ENCODE results near the gene HIPK4.
"Not testable (repeated sequence)": the region's sequence is repeated elsewhere in the genome, so short reads cannot be mapped to it uniquely, and the experiment has no call there.

The HIPK4 gene

DNA sequence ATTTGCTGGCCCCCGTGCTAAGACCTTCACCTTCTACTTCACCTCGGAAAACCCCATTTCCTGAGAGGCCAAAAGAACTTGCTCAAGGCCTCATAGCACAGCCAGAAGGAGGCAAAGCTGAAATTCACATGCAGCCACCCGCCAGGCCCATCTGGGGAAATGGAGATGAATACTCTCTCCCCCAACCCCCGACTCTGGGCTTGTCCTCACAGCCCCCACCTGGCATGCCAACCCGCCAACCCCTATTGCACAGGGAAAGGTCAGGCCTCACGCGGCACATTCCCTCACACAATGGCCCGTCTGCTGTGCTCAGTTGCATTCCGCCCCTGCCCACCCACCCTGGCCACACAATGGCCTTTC is 20.0 kb upstream of the HIPK4 start:
- peaks cover 1% of the 10 kb centered on the region for H3K4me1 Mint-ChIP-seq (ENCODE audit: low read depth)
- no peak overlapping the region for H3K4me3 Mint-ChIP-seq
- H3K27me3 Mint-ChIP-seq = no peaks in the 10 kb centered on the region
- H3K9me3 Mint-ChIP-seq (ENCODE audit: low read depth) = no peaks in the 10 kb centered on the region
- H3K36me3 Mint-ChIP-seq = no peaks in the 10 kb centered on the region
- no peak overlapping the region for H3K27ac Mint-ChIP-seq

DNA sequence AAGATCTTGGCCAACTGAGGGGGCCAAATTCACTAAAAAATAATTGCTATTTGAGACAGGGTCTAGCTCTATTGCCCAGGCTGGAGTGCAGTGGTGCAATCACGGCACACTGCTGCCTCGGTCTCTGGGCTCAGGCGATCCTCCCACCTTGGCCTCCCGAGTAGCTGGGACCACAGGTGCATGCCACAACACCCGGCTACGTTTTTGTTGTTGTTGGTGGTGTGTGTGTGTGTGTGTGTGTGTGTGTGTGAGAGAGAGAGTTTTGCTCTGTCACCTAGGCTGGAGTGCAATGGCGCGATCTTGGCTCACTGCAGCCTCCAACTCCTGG is 18.6 kb upstream of the HIPK4 start:
- H3K4me1 Mint-ChIP-seq (ENCODE audit: low read depth); H3K36me3 Mint-ChIP-seq; H3K27ac Mint-ChIP-seq; H3K4me3 Mint-ChIP-seq; H3K27me3 Mint-ChIP-seq; H3K9me3 Mint-ChIP-seq (ENCODE audit: low read depth): not testable (repeated sequence)

DNA sequence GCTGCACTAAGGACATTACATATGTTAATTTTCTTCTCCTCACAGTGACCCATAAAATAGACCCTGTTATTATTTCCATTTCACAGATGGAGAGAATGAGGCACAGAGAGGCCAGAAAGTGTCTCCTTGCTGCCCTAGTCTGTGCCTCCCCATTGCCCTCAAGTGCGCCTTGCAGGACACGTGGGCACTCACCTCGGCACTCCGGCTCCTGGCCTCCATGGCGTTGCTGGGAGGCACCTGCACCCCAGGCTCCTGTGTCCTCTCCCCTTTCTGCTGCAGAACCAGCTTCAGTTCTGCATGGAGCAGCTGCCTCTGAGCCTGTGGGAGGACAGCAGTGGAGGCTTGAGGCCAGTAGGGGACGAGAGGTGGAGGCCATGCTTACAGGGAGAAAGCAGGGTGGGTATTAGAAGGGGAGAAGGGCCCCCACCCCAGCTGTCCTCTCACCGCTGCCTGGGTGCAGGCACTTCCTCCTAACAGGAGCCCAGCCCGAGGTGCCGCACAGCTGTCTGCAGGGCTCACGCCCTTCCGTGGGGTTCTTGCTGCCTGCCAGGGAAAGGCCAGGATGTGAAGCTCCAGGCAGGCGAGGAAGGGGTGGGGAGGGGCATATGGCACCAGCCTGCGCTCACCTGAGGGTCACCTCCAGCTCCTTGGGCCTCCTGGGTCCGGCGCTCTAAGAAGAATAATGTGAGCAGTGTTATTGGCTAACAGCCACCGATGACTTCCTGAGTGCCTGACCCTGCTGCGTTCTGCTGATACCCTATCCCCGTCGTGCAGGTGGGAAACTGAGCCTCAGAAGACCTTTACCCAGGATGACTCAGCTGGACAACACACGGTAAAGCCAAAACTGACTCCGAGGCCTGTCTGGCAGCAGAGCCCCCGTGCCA is 18.0 kb upstream of the HIPK4 start:
- H3K27me3 Mint-ChIP-seq = no peaks in the 10 kb centered on the region
- H3K4me1 Mint-ChIP-seq (ENCODE audit: low read depth) = peaks cover 8% of the 10 kb centered on the region
- H3K4me3 Mint-ChIP-seq = no peak overlapping the region
- no peaks in the 10 kb centered on the region for H3K36me3 Mint-ChIP-seq
- H3K27ac Mint-ChIP-seq = no peak overlapping the region
- H3K9me3 Mint-ChIP-seq (ENCODE audit: low read depth) = no peaks in the 10 kb centered on the region

DNA sequence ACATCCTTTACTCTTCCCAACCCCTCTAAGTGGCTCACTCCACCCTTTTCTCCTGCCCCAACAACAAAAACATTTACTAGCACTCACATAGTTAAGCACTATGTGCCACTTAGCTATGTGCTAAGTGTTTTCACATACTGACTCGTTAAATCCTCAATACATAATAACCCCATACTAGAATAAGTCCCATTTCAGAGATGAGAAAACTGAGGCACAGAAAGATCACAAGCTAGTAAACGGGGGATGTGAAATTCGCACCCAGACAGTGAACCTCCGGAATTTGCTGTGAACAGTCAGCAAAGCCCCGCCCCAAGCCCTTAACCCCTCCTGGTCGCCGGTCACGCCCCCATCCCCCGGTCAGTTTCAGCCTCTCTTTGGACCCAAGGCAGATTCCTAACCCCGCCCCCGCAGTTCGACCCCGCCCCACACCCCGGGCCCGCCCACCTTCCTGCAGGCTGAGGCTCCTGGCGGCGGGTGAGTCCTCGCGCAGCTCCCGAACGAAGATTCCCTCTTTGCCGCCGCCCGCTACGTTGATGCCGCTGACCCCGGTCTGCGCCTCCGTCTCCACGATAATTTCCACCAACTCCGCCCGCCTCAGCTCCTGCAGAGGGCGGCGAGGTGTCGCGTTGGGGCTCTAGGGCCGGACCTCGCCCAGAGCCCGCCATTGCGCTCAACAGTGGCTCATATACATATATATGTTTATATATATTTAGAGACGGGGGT is 13.4 kb upstream of the HIPK4 start:
- peak overlapping the region; percentile 87 for H3K27ac Mint-ChIP-seq
- H3K4me3 Mint-ChIP-seq = peak overlapping the region; percentile 95
- H3K27me3 Mint-ChIP-seq = peaks cover 2% of the 10 kb centered on the region
- peaks cover 19% of the 10 kb centered on the region for H3K4me1 Mint-ChIP-seq (ENCODE audit: low read depth)
- H3K9me3 Mint-ChIP-seq (ENCODE audit: low read depth) = no peaks in the 10 kb centered on the region
- H3K36me3 Mint-ChIP-seq = peaks cover 6% of the 10 kb centered on the region

DNA sequence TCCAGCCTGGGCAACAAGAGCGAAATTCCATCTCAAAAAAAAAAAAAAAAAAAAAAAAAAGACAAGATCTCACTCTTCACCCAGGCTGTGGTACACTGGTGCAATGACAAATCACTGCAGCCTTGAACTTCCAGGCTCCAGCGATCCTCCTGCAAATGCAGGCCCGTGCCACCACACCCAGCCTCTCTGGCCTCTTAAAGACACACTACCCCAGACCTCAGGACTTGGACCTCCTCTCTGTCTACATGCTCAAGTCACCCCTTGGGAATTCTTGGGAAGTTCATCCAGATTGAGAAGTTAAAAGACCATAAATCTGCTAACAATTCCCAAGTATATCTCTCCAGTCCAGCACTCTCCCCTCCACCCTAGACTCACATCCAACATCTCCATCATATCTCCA is 10.6 kb upstream of the HIPK4 start:
- Mint-ChIP-seq H3K9me3 (ENCODE audit: low read depth) (no peaks in the 10 kb centered on the region), H3K4me3 (no peak overlapping the region), H3K36me3 (peaks cover 6% of the 10 kb centered on the region), H3K4me1 (ENCODE audit: low read depth) (peaks cover 19% of the 10 kb centered on the region), H3K27me3 (peaks cover 2% of the 10 kb centered on the region), H3K27ac (peak overlapping the region; percentile 56)

DNA sequence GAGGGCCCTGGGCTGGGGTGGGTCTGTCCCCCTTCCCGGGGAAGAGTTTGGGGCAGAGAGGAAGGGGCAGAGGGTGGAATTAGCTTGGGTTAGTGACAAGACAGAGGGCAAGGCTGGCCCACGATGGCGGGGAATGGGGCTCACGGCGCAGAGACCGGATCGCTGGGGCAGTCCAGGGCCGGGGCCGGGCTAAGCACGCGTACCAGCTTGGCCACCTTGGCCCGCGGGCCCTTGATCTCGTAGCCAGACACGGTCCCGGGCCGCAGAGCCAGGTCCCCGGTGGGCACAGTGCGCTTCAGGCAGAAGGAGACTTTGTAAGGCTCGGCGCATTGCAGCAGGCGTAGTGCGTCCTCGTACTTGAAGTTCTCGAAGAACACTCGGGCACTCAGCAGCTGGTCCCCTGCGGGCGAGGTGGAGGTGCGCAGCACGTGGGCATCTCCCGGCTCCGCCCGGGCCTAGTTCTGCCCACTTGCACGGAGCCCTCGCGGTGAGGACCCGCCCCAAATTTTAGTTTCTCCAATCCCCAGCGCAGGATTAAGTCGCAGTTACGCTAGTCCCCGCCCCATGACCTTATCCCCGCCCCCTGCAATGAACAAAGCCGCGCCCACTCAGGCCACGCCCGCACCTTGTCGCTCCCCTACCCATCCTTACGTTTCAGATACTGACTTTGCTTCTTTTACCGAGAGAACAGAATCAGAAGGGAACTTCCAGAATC is 8.6 kb upstream of the HIPK4 start:
- peak overlapping the region; percentile 30 for H3K4me3 Mint-ChIP-seq
- H3K27ac Mint-ChIP-seq = no peak overlapping the region
- peaks cover 6% of the 10 kb centered on the region for H3K36me3 Mint-ChIP-seq
- peaks cover 17% of the 10 kb centered on the region for H3K4me1 Mint-ChIP-seq (ENCODE audit: low read depth)
- no peaks in the 10 kb centered on the region for H3K9me3 Mint-ChIP-seq (ENCODE audit: low read depth)
- H3K27me3 Mint-ChIP-seq = peaks cover 2% of the 10 kb centered on the region

DNA sequence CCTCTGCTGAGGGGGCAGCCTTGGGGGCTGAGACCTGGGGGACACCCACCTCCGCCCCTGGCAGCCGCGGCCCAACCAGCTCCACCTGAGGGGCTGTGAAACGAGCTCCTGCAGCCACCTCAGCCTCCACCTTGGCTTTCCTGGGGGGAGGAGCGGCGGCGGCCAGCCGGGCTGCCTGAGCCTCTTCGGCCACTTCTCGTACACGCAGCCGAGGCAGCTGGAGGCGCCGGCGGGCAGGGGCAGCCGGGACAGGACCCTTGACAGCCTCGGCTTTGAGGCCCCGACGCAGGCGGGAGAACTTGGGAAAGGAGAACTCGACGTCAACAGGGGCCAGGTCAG is 7.6 kb upstream of the HIPK4 start:
- Mint-ChIP-seq H3K27ac (no peak overlapping the region), H3K27me3 (peaks cover 2% of the 10 kb centered on the region), H3K4me1 (ENCODE audit: low read depth) (peaks cover 12% of the 10 kb centered on the region), H3K36me3 (peaks cover 6% of the 10 kb centered on the region), H3K4me3 (no peak overlapping the region), H3K9me3 (ENCODE audit: low read depth) (no peaks in the 10 kb centered on the region)

DNA sequence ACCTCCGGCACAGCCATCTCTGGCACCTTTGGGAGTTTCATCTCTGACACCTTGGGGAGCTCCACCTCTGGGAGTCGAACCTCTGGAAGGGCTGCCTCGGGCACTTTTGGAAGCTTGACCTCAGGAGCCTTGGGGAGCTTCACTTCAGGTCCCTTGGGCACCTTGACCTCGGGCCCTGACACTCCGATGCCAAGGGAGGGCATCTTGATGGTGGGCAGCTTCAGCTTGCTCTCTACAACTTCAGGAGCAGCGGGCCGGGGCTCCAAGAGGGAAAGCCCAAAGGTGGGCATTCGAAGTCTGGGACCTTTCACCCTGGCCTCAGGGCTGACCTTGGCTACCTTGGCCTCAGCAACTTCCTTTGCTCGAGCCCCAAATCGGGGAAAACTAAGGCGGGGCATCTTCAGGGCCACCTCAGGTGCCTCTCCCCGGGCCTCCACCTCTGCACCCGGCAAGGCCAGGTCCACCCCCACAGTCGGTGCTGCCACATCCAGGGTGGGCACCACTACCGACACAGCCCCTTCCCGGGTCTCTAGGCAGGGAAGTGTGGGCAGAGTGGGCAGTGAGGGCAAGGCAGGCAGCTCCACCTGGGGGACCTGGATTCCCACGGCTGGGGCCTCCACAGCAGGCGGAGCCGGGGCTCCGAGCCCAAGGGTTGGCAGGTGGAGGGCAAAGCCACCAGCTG is 7.0 kb upstream of the HIPK4 start:
- H3K4me1 Mint-ChIP-seq (ENCODE audit: low read depth) = peaks cover 12% of the 10 kb centered on the region
- no peaks in the 10 kb centered on the region for H3K9me3 Mint-ChIP-seq (ENCODE audit: low read depth)
- peaks cover 2% of the 10 kb centered on the region for H3K27me3 Mint-ChIP-seq
- peaks cover 6% of the 10 kb centered on the region for H3K36me3 Mint-ChIP-seq
- H3K4me3 Mint-ChIP-seq = no peak overlapping the region
- no peak overlapping the region for H3K27ac Mint-ChIP-seq

DNA sequence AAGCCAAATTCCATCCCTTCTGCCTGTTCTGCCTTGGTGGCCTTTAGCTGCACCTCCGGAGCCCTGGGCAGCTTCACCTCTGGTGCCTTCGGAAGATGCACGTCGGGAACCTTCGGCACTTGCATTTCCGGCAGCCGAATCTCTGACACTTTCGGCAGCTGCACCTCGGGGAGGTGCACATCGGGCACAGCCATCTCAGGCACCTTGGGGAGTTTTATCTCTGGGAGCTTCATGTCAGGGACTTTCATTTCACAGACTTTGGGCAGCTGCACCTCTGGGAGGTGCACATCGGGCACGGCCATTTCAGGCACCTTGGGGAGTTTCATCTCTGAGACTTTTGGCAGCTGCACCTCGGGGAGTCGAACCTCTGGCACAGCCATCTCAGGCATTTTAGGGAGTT is 6.0 kb upstream of the HIPK4 start:
- Mint-ChIP-seq H3K27me3 (peaks cover 2% of the 10 kb centered on the region), H3K27ac (no peak overlapping the region), H3K4me1 (ENCODE audit: low read depth) (peaks cover 12% of the 10 kb centered on the region), H3K4me3 (no peak overlapping the region), H3K36me3 (peaks cover 6% of the 10 kb centered on the region), H3K9me3 (ENCODE audit: low read depth) (no peaks in the 10 kb centered on the region)

DNA sequence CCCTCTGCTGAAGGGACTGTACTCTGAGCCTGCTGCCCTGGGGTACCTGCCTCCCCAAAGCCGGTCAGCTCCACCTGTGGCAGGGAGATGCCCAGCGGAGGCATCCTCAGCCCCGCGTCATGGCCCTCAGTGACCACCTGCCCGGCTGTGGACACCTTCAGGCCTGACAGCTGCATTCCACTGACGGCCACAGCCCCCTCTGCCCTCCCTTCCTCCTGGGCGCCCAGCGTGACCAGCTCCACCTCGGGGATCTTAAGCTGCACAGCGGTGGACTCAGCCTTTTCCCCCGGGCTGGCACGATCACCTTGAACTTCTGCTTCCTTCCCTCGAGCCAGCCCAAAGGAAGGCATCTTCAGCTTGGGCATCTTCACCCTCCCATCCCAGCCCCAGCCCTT is 4.8 kb upstream of the HIPK4 start:
- no peak overlapping the region for H3K27ac Mint-ChIP-seq
- H3K36me3 Mint-ChIP-seq = peaks cover 2% of the 10 kb centered on the region
- H3K4me1 Mint-ChIP-seq (ENCODE audit: low read depth) = peaks cover 10% of the 10 kb centered on the region
- no peak overlapping the region for H3K4me3 Mint-ChIP-seq
- no peaks in the 10 kb centered on the region for H3K9me3 Mint-ChIP-seq (ENCODE audit: low read depth)
- H3K27me3 Mint-ChIP-seq = peaks cover 2% of the 10 kb centered on the region

DNA sequence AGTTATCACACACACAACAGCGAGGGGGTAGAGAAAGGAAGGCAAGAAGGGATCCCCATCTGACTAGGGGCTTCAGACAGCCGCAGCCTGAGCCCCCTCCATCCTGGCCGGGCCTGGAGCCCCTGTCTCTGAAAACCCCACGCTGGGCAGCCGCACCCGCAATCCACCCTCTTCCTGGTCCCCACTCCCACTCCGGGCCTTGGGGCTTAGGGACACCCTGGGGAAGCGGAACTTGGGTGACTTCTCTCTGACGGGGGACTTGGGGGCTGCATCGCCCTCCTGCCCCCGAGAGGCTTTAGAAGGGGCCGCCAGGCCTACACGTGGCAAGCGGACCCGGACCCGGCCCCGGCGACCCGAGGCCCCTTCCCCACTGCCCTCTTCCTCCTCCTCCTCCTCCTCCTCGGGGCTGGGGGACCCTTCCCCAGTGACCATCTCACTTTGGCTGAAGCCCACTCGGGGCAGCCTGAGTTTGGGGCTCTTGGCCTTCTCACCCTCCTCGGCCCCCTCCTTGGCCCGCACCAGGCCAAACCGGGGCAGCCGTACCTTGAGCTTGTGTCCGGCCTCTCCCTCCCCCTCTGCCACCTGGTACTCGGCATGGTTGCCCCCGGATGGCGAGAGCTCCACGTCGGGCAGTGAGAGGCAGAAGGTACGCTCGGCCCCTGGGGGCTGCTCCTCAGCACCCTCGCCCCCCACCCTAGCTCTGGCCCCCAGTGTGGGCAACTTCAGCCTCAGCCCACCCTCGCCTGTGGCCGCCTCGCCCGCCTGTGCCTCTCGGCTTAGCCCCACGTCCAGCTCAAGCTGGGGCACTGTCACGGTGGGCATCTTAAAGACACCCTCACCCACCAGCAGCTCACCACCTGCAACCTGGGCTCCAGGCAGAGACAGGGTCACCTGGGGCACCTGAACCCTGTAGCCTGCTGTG is 4.2 kb upstream of the HIPK4 start:
- peaks cover 5% of the 10 kb centered on the region for H3K4me1 Mint-ChIP-seq (ENCODE audit: low read depth)
- no peak overlapping the region for H3K27ac Mint-ChIP-seq
- H3K4me3 Mint-ChIP-seq = no peak overlapping the region
- H3K36me3 Mint-ChIP-seq = no peaks in the 10 kb centered on the region
- H3K27me3 Mint-ChIP-seq = no peaks in the 10 kb centered on the region
- H3K9me3 Mint-ChIP-seq (ENCODE audit: low read depth) = no peaks in the 10 kb centered on the region

DNA sequence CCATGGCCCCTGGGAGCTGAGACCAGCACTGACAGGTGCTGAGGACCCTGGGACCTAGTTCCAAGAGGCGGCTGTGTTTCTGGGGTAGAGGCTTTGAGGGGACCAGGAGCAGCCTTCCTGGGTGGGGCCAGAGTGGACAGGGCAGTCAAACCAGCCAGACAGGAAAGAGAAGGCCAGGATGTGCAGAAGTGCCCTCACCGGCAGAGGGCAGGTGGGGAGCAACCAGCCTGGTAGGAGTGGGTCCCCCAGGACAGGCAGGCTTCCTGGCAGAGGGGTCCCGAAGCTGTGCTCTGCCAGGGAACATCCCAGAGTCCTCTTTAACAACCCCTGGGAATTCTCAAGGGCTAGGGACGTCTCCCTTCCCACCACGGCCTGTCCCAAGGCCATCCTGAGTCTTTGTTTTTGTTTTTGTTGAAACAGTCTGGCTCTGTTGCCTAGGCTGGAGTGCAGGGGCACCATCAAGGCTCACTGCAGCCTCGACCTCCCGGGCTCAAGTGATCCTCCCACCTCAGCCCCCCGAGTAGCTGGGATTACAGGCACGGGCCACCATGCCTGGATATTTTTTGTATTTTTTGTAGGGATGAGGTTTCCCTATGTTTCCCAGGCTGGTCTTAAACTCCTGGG is 3.0 kb upstream of the HIPK4 start:
- Mint-ChIP-seq H3K4me3 (no peak overlapping the region), H3K27ac (no peak overlapping the region), H3K9me3 (ENCODE audit: low read depth) (no peaks in the 10 kb centered on the region), H3K4me1 (ENCODE audit: low read depth) (no peaks in the 10 kb centered on the region), H3K27me3 (no peaks in the 10 kb centered on the region), H3K36me3 (no peaks in the 10 kb centered on the region)

DNA sequence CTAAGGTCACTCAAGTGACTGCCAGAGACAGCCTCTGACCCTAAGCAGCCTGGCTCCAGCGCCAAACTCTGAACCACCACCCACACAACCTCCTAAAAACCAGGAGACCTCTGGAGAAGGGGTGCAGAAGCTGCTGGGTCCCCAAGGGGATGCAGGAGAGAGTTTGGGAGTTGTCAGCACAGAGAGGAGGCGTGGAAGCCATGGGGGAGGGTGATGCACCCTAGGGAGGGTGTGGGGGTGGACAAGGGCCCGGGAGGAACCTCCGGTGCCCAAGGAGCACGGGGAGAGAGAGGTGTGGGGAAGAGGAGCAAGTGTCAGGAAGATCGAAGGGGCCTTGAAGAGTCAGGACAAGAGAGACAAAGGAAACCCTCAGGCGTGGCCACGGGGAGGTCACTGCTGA is 2.1 kb upstream of the HIPK4 start:
- H3K9me3 Mint-ChIP-seq (ENCODE audit: low read depth) = no peaks in the 10 kb centered on the region
- H3K4me3 Mint-ChIP-seq = no peak overlapping the region
- no peaks in the 10 kb centered on the region for H3K27me3 Mint-ChIP-seq
- no peak overlapping the region for H3K27ac Mint-ChIP-seq
- no peaks in the 10 kb centered on the region for H3K36me3 Mint-ChIP-seq
- H3K4me1 Mint-ChIP-seq (ENCODE audit: low read depth) = no peaks in the 10 kb centered on the region
